Duodenal mucosa (tissue), 2 donors: Measurements from ENCODE around the gene PTPRM.

Experiments used
- H3K27ac ChIP-seq: one replicate; pipeline ENCODE4 v1.7.0; 2013; ENCODE audit warnings: low read depth, low read length
- H3K27me3 ChIP-seq, 2 donors: one replicate each; pipeline ENCODE4 v1.7.0; 2013; ENCODE audit warnings: low read length in 2 of 2, control low read depth in 1 of 2; ENCODE audit not compliant: insufficient read depth in 2 of 2, control insufficient read depth in 1 of 2
- H3K36me3 ChIP-seq, 2 donors: one replicate each; pipeline ENCODE4 v1.7.0; 2013; ENCODE audit warnings: low read length in 2 of 2, control low read depth in 1 of 2; ENCODE audit not compliant: insufficient read depth in 2 of 2, control insufficient read depth in 1 of 2
- H3K4me1 ChIP-seq, 2 donors: one replicate each; pipeline ENCODE4 v1.7.0; 2013; ENCODE audit warnings: low read length in 2 of 2, control low read depth in 1 of 2; ENCODE audit not compliant: insufficient read depth in 2 of 2, control insufficient read depth in 1 of 2
- H3K4me3 ChIP-seq, 2 donors: one replicate each; pipeline ENCODE4 v1.7.0; 2013; ENCODE audit warnings: low read length in 2 of 2, low read depth in 1 of 2
- H3K9ac ChIP-seq, 2 donors: one replicate each; pipeline ENCODE4 v1.7.0; 2013; ENCODE audit warnings: low read length in 2 of 2, low read depth in 1 of 2
- H3K9me3 ChIP-seq, 2 donors: one replicate each; pipeline ENCODE4 v1.7.0; 2013; ENCODE audit warnings: low read length in 2 of 2, control low read depth in 1 of 2; ENCODE audit not compliant: control insufficient read depth in 1 of 2

The PTPRM gene

DNA sequence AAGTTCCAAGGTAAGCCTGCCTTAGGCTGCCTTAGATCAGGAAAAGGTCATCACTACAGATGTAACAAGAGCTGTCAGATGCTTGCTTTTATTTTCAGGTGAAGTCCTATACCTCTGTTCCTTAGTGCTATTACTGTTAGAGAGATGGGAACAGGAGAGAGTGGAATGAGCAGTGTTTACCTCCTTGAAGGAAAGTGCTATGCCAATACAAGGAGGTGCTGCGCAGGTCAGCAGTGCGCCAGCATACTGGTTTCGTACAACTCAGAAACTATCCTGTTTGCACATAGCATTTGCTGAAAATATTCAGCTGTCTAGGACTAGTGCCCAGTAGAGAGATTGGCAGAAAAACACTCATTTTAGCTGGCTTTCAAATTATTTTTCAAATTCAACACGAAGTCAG is 629.1 kb downstream of the PTPRM start:
- H3K27me3 ChIP-seq: no peaks in the 10 kb centered on the region
- H3K9me3 ChIP-seq: no peaks in the 10 kb centered on the region
- H3K36me3 ChIP-seq: no peaks in the 10 kb centered on the region

DNA sequence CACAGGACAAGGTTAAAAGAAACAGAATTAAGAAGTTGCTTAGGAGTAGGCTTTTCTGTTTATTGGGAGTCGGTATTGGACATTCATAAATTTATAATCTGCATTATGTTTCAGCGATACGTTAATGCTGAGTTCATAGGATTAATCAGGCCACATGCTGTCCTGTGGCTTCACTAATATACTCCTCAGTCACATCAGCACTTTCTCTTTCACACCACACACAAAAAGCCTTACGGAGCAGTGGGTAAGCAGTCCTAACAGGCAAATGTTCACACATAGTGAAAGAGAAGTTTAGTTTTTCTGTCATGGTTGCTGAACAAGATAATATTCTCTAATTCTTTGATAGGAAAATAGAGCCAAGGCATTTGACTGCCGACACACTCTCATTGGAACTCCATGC is 630.4 kb downstream of the PTPRM start:
- Histone ChIP-seq H3K4me3 (no peak overlapping the region), H3K27ac (no peak overlapping the region), H3K27me3 (no peaks in the 10 kb centered on the region), H3K9ac (no peak overlapping the region), H3K4me1 (no peaks in the 10 kb centered on the region), H3K9me3 (no peaks in the 10 kb centered on the region), H3K36me3 (no peaks in the 10 kb centered on the region)

More for the DNA sequence above, 629.1 kb downstream of the PTPRM start:
- Histone ChIP-seq H3K4me3 (no peak overlapping the region), H3K4me1 (no peaks in the 10 kb centered on the region), H3K27ac (no peak overlapping the region), H3K9ac (no peak overlapping the region)

DNA sequence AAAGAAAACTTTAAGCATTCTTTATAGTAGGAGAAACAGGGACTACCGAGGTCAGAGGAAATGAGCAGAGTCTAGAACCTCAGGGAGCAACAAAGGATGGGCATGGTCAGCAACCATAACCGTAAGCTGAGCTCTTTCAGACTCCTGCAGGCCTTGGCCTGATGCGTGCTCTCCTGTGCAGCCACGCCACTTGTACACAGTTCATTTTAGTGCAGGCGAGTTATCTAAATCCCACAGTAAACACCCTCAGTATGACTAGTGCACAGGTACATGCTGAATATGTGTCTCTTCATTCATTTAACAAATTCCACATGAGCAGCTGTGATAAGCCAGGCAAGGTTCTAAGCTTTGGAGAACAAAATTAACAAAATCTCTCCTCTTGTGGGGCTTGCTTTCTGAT is 640.9 kb downstream of the PTPRM start:
- no peaks in the 10 kb centered on the region for H3K36me3 ChIP-seq
- H3K27ac ChIP-seq: no peak overlapping the region
- H3K9me3 ChIP-seq: no peaks in the 10 kb centered on the region
- no peaks in the 10 kb centered on the region for H3K27me3 ChIP-seq
- no peaks in the 10 kb centered on the region for H3K4me1 ChIP-seq
- no peak overlapping the region for H3K4me3 ChIP-seq
- H3K9ac ChIP-seq: no peak overlapping the region

DNA sequence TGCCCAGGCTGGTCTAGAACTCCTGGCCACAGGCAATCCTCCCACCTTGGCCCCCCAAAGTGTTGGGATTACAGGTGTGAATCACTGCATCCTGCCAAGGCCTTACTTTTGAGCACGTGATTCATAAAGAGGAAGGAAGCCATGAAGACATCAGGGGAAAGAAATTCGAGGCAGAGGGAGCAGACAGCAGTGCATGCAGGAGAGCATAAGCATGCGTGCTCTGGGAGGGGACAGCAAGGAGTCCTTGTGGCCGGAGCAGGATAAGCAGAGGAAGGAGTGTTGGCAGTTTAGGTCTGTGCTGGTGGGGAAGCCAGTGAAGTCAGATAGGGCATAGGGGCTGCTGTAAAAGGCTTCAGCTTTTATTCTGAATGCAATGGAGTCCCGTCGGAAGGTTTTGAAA is 641.6 kb downstream of the PTPRM start:
- no peak overlapping the region for H3K4me3 ChIP-seq
- H3K9ac ChIP-seq: no peak overlapping the region
- H3K27me3 ChIP-seq: no peaks in the 10 kb centered on the region
- no peaks in the 10 kb centered on the region for H3K36me3 ChIP-seq
- no peak overlapping the region for H3K27ac ChIP-seq
- H3K9me3 ChIP-seq: no peaks in the 10 kb centered on the region
- H3K4me1 ChIP-seq: no peaks in the 10 kb centered on the region

DNA sequence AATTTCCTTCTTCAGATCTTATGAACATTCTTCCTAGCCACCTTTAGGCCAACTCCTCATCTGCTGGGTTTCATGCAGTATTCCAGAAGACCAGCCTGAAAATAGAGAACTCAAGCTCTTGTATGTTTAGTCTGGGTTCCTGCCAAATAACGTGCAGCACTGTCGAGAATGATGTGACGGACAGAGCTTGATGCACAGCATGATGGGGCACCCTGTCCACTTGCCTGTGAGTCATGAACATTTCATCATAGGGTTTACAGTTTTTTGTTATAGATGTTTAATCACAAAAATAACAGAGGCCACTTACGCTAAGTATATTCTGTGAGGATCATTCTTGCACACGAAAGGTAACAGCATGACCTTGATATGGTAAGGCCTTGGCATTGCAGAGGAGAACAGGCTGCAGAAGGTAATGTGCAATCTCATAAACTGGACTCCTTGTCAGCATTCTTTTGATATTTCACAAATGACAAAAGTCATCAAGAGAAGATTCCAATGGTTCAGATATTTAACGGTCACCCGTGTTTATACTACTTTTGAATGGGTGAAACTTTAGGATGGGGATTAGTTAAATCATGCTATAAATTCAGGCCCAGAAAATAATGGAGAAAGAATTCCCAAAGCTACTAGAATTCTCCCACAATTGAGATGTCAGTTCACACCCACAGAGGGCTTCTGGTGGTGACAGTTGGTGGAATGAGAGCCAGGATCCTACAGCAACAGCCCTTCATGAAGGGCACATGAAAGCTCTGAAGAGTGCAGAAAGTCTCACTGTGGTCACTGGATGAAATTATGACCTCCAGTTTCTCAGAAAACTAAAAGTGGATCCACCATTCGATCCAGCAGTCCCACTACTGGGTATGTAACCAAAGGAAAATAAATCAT is 646.0 kb downstream of the PTPRM start:
- H3K4me3 ChIP-seq: no peak overlapping the region
- H3K36me3 ChIP-seq: no peaks in the 10 kb centered on the region
- no peaks in the 10 kb centered on the region for H3K27me3 ChIP-seq
- H3K9ac ChIP-seq: no peak overlapping the region
- H3K9me3 ChIP-seq: no peaks in the 10 kb centered on the region
- no peak overlapping the region for H3K27ac ChIP-seq
- H3K4me1 ChIP-seq: no peaks in the 10 kb centered on the region

DNA sequence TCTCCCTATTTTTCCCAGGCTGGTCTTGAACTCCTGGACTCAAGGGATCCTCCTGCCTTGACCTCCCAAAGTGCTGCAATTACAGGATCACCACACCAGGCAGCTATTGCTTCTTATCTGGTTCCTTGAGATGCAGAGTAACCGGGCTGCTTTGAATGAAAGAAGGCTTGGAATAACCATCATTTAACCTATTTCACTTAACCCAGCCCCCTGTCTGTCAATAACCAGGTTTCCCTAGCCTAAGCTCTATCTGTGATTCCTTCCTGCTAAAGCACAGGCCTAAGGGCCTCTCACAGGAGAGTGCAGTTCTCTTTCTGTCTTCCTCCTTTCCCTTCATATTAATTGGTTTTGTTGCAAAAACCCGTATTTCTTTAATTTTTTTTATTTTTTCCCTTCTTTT is 648.6 kb downstream of the PTPRM start:
- Histone ChIP-seq H3K4me3 (no peak overlapping the region), H3K4me1 (no peaks in the 10 kb centered on the region), H3K36me3 (no peaks in the 10 kb centered on the region), H3K27me3 (no peaks in the 10 kb centered on the region), H3K9ac (no peak overlapping the region), H3K9me3 (no peaks in the 10 kb centered on the region), H3K27ac (no peak overlapping the region)

DNA sequence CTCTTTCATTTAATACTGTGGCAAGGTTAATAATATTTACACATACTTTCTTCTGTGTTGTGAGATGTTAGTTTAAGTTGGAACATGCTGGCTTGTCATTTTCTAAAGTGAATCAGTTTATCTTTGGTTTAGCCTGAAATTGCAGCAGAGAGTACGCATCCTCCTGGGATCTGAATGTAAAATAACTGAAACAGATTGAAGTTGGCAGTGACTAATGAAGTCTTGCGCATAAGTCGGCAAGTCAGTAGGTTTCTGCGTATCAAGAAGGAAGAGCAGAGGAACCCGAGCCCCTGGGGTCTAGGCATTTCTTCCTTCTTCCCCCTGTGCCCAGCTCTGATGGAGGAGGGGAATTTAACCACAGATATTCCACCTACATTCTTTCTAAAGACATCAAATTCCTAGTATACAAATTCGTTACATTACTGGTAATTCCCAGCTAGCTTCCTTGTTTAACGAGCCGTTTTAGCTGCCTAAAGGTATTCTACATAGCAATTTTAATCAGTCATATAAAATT is 650.0 kb downstream of the PTPRM start:
- Histone ChIP-seq H3K27me3 (no peaks in the 10 kb centered on the region), H3K27ac (no peak overlapping the region), H3K4me1 (no peaks in the 10 kb centered on the region), H3K9me3 (no peaks in the 10 kb centered on the region), H3K4me3 (no peak overlapping the region), H3K9ac (no peak overlapping the region), H3K36me3 (no peaks in the 10 kb centered on the region)

DNA sequence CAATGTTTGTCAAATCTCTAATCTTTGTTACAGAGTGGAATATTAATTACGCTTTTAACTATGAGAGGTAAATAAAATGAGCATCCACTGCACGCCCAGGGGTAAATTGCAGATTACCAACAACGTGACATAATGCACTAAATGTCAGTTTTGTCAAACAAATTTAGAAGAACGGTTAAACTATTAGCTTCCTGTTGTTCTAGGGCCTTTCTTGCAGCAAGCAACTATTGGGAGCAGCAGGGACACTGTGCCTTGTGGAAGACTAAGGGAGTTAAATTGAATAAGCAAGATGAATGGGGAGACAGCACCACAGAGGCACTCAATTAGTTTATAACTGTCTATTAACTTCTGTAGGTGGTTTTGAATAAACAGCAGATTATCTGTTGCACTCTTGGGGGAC is 651.1 kb downstream of the PTPRM start:
- no peaks in the 10 kb centered on the region for H3K36me3 ChIP-seq
- H3K9me3 ChIP-seq: no peaks in the 10 kb centered on the region
- no peak overlapping the region for H3K4me3 ChIP-seq
- no peak overlapping the region for H3K9ac ChIP-seq
- no peak overlapping the region for H3K27ac ChIP-seq
- no peaks in the 10 kb centered on the region for H3K4me1 ChIP-seq
- H3K27me3 ChIP-seq: no peaks in the 10 kb centered on the region

DNA sequence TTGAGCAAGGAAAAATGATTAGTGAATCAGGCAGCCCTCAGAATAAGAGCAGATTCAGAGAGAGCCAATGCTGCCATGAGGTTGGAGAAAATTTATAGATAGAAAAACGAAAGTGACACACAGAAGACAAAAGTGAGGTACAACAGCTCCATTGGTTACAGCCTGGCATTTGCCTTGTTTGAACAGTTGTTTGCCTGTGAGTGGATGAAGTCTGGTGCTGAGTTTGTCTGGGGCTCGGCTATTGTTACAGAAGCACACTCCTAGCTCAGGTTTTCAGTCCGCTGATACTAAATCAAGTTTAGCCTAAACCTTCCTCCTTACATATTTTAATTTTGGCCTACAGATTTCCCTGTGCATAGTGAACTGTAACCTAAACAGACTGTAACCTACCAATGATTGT is 654.3 kb downstream of the PTPRM start:
- H3K27me3 ChIP-seq: no peaks in the 10 kb centered on the region
- no peak overlapping the region for H3K27ac ChIP-seq
- H3K4me1 ChIP-seq: no peaks in the 10 kb centered on the region
- H3K9ac ChIP-seq: no peak overlapping the region
- no peaks in the 10 kb centered on the region for H3K36me3 ChIP-seq
- H3K9me3 ChIP-seq: peaks cover 0 to 3% of the 10 kb centered on the region in 2 donors
- H3K4me3 ChIP-seq: no peak overlapping the region

DNA sequence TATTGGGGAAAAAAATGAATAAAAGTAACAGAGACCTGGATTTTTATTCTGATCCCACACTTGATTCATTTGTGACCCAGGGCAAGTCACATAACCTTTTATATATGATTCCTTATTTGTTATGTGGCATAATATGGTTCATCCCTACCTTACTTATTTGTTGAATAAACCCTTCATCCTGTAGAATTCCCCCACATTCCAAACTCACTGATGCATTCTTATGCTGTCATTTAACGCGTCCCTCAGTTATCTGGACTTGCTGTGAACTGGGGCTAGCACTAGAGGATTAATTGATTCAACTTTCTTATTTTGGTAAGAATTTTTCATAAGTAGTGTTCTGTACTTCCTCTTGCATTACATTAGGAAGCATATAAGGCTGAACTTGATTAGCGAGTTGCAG is 657.5 kb downstream of the PTPRM start:
- H3K9me3 ChIP-seq: peaks cover 0 to 3% of the 10 kb centered on the region in 2 donors
- H3K36me3 ChIP-seq: no peaks in the 10 kb centered on the region
- H3K27me3 ChIP-seq: no peaks in the 10 kb centered on the region
- H3K4me1 ChIP-seq: no peaks in the 10 kb centered on the region
- no peak overlapping the region for H3K27ac ChIP-seq
- H3K4me3 ChIP-seq: no peak overlapping the region
- no peak overlapping the region for H3K9ac ChIP-seq
